ENCODE data around the gene RNPEPL1. TPM values are rescaled to one million over a fixed set of nuclear protein-coding genes. Genes with fewer than 3 reads are reported as not detected.

The RNPEPL1 gene
- total RNA-seq, 2 donors from 2014 or later = 111 to 130 TPM

DNA sequence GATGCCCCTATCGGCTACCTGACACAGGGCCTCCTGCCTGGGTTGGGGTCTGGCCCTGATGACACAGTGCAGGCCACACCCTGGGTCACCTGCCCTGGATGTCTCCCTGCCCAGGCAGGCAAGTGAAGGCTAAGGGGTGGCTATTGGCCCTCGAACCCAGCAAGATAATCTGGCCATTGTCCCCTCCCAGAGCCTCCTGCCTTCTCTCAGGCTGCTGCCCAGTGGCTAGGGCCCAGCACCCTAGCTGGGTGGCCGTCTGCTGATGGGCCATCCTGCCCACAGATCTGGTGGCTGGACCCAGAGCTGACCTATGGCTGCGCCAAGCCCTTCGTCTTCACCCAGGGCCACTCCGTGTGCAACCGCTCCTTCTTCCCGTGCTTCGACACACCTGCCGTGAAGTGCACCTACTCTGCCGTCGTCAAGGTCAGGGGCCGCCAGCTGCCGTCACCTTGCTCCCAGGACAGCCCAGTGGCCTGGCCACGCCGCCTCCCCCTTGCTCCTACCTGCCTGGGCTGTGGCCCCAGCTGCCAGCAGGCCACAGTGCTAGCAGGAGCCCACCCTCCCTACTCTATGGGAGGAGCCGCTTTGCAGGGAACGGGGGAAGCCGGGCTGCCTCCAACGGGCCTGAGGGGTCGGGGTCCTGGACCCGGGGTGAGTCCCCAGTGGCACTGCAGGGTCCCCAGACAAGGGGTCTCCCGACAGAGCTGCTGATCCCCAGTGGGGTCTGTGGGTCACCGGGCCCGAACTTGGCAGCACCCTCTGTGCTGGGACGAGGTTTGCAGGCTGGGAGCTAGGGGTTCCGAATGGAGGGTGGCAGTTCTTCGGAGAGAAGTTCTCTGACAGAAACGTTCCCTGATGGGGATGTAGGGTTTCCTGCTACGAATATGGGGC is 4.1 kb downstream of the RNPEPL1 start:
- peak overlapping the region; percentile 74 for H3K4me3 Mint-ChIP-seq
- no peak overlapping the region for H3K27ac Mint-ChIP-seq
- no peak for DNase-seq
- no peaks in the 10 kb centered on the region for H3K9me3 ChIP-seq (ENCODE audit: control insufficient read depth, low read length, poor library complexity, severe bottlenecking)
- no peaks in the 10 kb centered on the region for H3K27me3 Mint-ChIP-seq
- peaks cover 3% of the 10 kb centered on the region for H3K36me3 Mint-ChIP-seq (ENCODE audit: low read depth)
- peaks cover 23% of the 10 kb centered on the region for H3K4me1 Mint-ChIP-seq
- ATAC-seq = no peak

DNA sequence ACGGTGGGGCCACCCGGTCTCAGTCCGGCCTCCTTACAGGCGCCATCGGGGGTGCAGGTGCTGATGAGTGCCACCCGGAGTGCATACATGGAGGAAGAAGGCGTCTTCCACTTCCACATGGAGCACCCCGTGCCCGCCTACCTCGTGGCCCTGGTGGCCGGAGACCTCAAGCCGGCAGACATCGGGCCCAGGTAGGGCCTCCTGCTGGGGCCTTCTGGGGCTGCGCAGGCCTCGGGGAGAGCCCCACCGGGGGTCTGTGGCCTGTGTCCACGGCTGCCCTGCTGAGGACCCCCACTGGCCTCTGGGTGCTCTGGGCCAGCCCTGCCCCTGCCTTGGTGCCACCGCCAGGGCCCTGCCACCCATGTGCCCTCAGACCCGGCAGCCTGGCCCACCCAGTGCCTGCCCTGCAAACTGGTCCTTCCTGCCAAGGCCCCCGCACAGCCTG is 4.8 kb downstream of the RNPEPL1 start:
- no peak overlapping the region for H3K27ac Mint-ChIP-seq

DNA sequence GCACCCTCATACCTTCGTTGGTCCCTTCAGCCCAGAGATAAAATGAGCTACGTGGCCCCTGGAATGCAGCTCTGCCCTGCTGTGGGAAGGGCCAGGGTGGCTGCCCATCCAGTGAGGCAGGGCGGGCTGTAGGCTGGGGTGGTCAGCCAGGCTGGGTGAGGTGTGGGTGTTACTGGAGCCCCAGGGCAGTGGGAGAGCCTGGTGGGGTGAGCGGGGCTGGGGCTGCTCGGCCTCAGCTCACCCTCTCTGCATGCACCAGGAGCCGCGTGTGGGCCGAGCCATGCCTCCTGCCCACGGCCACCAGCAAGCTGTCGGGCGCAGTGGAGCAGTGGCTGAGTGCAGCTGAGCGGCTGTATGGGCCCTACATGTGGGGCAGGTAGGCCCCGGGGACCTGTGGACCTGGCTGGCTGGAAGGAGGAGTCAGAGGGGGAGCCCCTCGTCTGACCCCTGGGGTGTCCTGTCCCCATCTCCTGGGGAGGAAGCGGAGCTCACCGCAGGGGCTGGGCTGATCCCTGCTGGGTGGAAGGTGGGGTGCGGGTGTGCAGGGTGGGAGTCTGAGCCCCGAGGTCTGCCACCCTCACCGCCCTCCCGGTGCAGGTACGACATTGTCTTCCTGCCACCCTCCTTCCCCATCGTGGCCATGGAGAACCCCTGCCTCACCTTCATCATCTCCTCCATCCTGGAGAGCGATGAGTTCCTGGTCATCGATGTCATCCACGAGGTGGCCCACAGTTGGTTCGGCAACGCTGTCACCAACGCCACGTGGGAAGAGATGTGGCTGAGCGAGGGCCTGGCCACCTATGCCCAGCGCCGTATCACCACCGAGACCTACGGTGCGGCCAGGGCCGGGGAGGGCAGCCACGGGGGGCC is 5.5 kb downstream of the RNPEPL1 start:
- no peaks in the 10 kb centered on the region for H3K27me3 Mint-ChIP-seq
- H3K27ac Mint-ChIP-seq = no peak overlapping the region
- H3K4me3 Mint-ChIP-seq = no peak overlapping the region
- no peaks in the 10 kb centered on the region for H3K9me3 ChIP-seq (ENCODE audit: control insufficient read depth, low read length, poor library complexity, severe bottlenecking)
- no peak for DNase-seq
- no peak for ATAC-seq
- peaks cover 3% of the 10 kb centered on the region for H3K36me3 Mint-ChIP-seq (ENCODE audit: low read depth)
- peaks cover 20% of the 10 kb centered on the region for H3K4me1 Mint-ChIP-seq

More for the DNA sequence above, 4.8 kb downstream of the RNPEPL1 start:
- Mint-ChIP-seq H3K27me3 (no peaks in the 10 kb centered on the region), H3K4me1 (peaks cover 20% of the 10 kb centered on the region), H3K36me3 (ENCODE audit: low read depth) (peaks cover 3% of the 10 kb centered on the region), H3K4me3 (no peak overlapping the region)
- DNase-seq (no peak), ATAC-seq (no peak)
- no peaks in the 10 kb centered on the region for H3K9me3 ChIP-seq (ENCODE audit: control insufficient read depth, low read length, poor library complexity, severe bottlenecking)

- Mint-ChIP-seq H3K27ac (no peak overlapping the region), H3K27me3 (no peaks in the 10 kb centered on the region), H3K4me3 (no peak overlapping the region)
Observed at GRCh38 chr2:240574386-240575100, 6.3 kb downstream of the RNPEPL1 start.

GRCh38 chr2:240575101-240575965 is 7.0 kb downstream of the RNPEPL1 start:
- ATAC-seq = no peak
- H3K27ac Mint-ChIP-seq = no peak overlapping the region
- H3K36me3 Mint-ChIP-seq (ENCODE audit: low read depth) = peaks cover 3% of the 10 kb centered on the region
- no peak for DNase-seq
- no peaks in the 10 kb centered on the region for H3K27me3 Mint-ChIP-seq
- H3K9me3 ChIP-seq (ENCODE audit: control insufficient read depth, low read length, poor library complexity, severe bottlenecking) = no peaks in the 10 kb centered on the region
- H3K4me1 Mint-ChIP-seq = peaks cover 26% of the 10 kb centered on the region
- no peak overlapping the region for H3K4me3 Mint-ChIP-seq

More at GRCh38 chr2:240574386-240575100, 6.3 kb downstream of the RNPEPL1 start:
- H3K4me1 Mint-ChIP-seq = peaks cover 24% of the 10 kb centered on the region
- no peak for DNase-seq
- no peak for ATAC-seq
- no peaks in the 10 kb centered on the region for H3K9me3 ChIP-seq (ENCODE audit: control insufficient read depth, low read length, poor library complexity, severe bottlenecking)
- peaks cover 3% of the 10 kb centered on the region for H3K36me3 Mint-ChIP-seq (ENCODE audit: low read depth)

DNA sequence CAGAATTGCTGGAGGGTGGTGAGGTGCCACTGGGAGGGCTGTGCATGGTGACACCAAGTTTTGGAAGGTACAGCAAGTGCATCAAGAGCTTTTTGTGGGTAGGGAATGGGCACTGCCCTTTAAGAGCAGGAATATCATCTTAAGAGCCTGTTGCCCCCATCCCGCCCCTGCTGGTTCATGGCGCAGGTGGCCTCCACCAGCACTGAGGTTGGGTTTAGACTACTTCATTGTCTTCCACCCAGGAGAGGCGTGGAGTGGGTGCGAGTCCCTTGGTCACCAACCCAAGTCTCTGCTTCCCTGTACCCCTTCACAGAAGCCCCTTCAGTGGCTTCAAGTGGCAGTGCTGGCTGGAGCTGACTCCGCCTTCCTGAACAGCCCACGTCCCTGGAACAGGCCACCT is 7.8 kb downstream of the RNPEPL1 start:
- no peak for DNase-seq
- H3K4me1 Mint-ChIP-seq = peaks cover 24% of the 10 kb centered on the region
- no peak overlapping the region for H3K27ac Mint-ChIP-seq
- ATAC-seq = no peak
- no peaks in the 10 kb centered on the region for H3K9me3 ChIP-seq (ENCODE audit: control insufficient read depth, low read length, poor library complexity, severe bottlenecking)
- peaks cover 5% of the 10 kb centered on the region for H3K36me3 Mint-ChIP-seq (ENCODE audit: low read depth)
- no peaks in the 10 kb centered on the region for H3K27me3 Mint-ChIP-seq
- no peak overlapping the region for H3K4me3 Mint-ChIP-seq

DNA sequence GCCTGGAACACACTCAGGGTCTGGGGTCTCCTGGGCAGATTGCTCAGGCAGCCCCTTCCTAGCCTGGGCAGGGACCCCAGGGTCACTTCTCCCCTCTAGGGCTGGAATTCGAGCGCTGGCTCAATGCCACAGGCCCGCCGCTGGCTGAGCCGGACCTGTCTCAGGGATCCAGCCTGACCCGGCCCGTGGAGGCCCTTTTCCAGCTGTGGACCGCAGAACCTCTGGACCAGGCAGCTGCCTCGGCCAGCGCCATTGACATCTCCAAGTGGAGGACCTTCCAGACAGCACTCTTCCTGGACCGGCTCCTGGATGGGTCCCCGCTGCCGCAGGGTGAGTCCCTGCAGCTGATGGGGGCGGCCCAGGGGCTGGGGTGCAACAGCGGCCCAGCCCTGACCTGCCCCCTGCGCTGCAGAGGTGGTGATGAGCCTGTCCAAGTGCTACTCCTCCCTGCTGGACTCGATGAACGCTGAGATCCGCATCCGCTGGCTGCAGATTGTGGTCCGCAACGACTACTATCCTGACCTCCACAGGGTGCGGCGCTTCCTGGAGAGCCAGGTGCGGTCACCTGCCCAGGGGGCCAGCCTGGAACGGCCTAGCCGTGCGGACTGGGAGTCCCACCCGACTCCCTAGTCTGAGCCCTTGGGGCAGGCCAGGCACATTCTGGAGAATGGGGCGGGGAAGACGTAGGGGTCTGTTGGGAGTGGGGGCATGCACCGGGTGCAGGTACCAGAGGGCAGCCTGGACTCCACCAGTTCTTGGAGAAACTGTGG is 8.3 kb downstream of the RNPEPL1 start:
- H3K36me3 Mint-ChIP-seq (ENCODE audit: low read depth) = peaks cover 2% of the 10 kb centered on the region
- DNase-seq (no peak), ATAC-seq (no peak)
- peaks cover 22% of the 10 kb centered on the region for H3K4me1 Mint-ChIP-seq
- no peak overlapping the region for H3K4me3 Mint-ChIP-seq
- no peak overlapping the region for H3K27ac Mint-ChIP-seq
- no peaks in the 10 kb centered on the region for H3K9me3 ChIP-seq (ENCODE audit: control insufficient read depth, low read length, poor library complexity, severe bottlenecking)
- no peaks in the 10 kb centered on the region for H3K27me3 Mint-ChIP-seq

- peaks cover 2% of the 10 kb centered on the region for H3K36me3 Mint-ChIP-seq (ENCODE audit: low read depth)
- no peak overlapping the region for H3K4me3 Mint-ChIP-seq
- H3K9me3 ChIP-seq (ENCODE audit: control insufficient read depth, low read length, poor library complexity, severe bottlenecking) = no peaks in the 10 kb centered on the region
- ATAC-seq (no peak), DNase-seq (no peak)
- peak overlapping the region; percentile 3 for H3K27ac Mint-ChIP-seq
- peaks cover 20% of the 10 kb centered on the region for H3K4me1 Mint-ChIP-seq
- no peaks in the 10 kb centered on the region for H3K27me3 Mint-ChIP-seq
Observed at GRCh38 chr2:240577281-240578109, 9.2 kb downstream of the RNPEPL1 start.

DNA sequence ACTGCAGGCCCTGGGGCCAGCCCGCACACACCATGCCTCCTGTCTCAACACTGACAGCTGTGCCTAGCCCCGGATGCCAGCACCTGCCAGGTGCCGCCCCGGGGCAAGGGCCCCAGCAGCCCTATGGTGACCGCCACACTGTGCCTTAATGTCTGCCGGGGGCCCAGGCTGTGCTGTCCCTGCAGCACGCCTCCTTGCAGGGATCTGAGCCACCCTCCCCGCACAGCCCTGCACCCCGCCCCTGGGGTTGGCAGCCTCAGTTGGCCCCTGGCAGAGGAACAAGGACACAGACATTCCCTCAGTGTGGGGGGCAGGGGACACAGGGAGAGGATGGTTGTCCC is 9.8 kb downstream of the RNPEPL1 start:
- no peak for ATAC-seq
- Mint-ChIP-seq H3K27me3 (no peaks in the 10 kb centered on the region), H3K27ac (peak overlapping the region; percentile 3), H3K4me3 (no peak overlapping the region), H3K4me1 (peaks cover 20% of the 10 kb centered on the region), H3K36me3 (ENCODE audit: low read depth) (peaks cover 2% of the 10 kb centered on the region)
- no peak for DNase-seq
- no peaks in the 10 kb centered on the region for H3K9me3 ChIP-seq (ENCODE audit: control insufficient read depth, low read length, poor library complexity, severe bottlenecking)

GRCh38 chr2:240578488-240578887 is 10.2 kb downstream of the RNPEPL1 start:
- no peak for ATAC-seq
- Mint-ChIP-seq H3K4me3 (no peak overlapping the region), H3K4me1 (peaks cover 20% of the 10 kb centered on the region), H3K36me3 (ENCODE audit: low read depth) (peaks cover 2% of the 10 kb centered on the region), H3K27ac (peak overlapping the region; percentile 3), H3K27me3 (no peaks in the 10 kb centered on the region)
- no peaks in the 10 kb centered on the region for H3K9me3 ChIP-seq (ENCODE audit: control insufficient read depth, low read length, poor library complexity, severe bottlenecking)
- DNase-seq = no peak

- peak overlapping the region; percentile 83 for H3K27ac Mint-ChIP-seq
- no peaks in the 10 kb centered on the region for H3K27me3 Mint-ChIP-seq
- no peak for ATAC-seq
- H3K9me3 ChIP-seq (ENCODE audit: control insufficient read depth, low read length, poor library complexity, severe bottlenecking) = no peaks in the 10 kb centered on the region
- no peak for DNase-seq
- peaks cover 20% of the 10 kb centered on the region for H3K4me1 Mint-ChIP-seq
- H3K36me3 Mint-ChIP-seq (ENCODE audit: low read depth) = peaks cover 2% of the 10 kb centered on the region
- H3K4me3 Mint-ChIP-seq = peak overlapping the region; percentile 79
Observed at GRCh38 chr2:240579071-240579762, 10.9 kb downstream of the RNPEPL1 start.
